ENCODE data around the gene ELN.

ELN gene

DNA sequence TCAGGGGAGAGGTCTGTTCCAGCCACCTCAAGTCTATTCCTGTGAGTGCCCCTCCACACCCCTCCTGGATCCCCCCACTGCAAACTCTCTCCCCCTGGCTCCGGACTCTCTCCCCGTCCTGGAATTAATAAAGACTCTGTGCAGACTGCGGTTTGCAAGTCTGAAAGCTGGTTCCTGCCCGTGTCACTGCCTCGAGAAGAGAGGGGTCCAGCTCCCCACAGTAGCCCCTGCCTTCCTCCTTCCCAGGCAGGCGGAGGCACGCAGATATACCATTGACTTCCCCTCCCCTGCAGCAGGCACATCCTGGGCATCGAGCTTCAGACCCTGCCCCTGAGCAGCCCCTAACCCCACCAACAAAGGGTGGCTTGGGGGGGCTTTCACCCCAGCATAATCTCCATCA, 2.2 kb upstream of the ELN start:
- ATAC-seq, result no peak

DNA sequence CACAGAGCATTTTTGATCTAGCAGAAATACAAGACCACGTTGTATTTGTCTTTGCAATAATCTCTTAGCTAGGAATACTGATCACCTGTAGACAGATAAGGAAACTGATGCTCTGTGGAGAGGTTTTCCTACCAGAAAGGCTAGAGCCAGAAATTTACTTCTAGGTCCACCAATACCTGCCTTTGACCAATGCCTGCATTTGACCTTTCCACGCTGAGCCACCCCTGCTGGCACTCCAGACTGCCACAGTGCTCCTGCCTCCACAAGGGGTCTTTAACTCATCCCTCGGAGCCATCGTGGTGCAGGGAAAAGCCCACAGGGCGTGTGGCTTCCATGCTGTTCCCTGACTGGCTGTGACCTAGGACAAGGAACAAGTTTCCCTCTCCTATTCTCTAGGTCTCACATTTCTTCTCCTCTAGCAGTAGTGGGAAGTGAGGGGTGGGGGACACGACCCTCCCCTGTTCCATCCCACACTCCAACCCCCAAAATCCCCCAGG, 1.5 kb upstream of the ELN start:
- peak in 1 of 2 donors; percentile 8 for ATAC-seq

DNA sequence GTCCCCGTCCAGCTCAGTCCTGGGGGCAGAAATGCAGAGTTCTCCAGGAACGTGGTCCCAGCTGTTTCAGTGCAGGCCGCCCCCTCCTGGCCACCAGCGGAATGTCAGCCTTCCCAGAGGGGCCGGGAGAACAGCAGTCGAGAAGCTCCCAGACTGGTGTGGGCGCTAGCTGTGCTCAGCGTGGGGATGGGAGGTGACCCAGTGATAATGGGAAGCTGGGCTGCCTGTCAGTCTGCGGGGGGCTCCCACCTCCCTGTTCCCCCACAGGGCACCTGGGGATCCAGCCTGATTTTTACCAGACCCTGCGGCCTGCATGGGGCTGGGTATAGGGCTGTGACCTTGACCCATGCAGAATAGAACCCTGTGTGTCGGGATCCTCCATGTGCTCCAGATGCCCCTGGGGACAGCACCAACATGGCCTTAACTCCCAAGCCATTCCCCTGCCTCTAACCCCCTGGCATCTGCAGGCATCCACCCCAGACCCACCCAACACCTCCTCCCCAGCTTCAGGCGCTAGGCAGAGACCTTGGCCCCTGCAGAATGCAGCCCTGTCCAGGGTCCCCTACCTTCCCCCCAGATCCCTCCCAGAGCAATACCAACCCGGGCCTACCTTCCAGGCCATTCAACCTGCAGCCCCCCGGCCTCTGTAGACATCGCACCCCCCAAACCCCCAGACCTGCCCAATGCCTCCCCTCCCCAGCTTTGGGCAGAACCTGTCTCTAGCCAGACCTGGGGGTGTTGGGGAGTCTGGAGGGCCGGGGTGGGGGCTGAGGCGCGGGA, 880 bp upstream of the ELN start:
- peak; percentile 53 to 59 for ATAC-seq

DNA sequence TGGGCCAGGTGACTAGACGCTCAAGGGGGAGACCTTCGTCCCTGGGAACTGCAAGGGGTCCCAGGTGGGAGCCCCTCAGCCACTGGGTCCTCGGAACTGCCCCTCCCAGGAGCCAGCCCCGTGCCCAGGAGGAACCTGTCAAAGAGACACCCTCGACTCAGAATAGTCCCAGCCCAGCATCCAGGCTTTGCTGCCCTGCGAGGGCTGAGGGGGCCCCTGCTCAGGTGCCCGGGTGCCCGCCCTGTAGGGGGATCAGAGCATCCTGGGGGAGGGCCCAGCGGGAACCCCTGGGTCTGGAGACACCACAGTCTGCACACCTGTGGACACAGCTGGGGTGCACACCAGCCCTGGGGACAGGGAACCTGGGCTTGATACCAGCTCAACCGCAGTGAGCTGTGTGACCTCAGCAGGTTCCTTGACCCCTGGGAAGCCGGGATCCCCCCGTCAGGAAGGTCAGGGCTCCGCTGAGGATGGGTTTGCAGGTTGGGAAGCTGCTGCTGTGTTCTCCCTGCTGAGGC, 407 bp downstream of the ELN start:
- ATAC-seq, result no peak

- no peak for ATAC-seq
Observed at GRCh38 chr7:74029089-74029785, 1.3 kb downstream of the ELN start.

DNA sequence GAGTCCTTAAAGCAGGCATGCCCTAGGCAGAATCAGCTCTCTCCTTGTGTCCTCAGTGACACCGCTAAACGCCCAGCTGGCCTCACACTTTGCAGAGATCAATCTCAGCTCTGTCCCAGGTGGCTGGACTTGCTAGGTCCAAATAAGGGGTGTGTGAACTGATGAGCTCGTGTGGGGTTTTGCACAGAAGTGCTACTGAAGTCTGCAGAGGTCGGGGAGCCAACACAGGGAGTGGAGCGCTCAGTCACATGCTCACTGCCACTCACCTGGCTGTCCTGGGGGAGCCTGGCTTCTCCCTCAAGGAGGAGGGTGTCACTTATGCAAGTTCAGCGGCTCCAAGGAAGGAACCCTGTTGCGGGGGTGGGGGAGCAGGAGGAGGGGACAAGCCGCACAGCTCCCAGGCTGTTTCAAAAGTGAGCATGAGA, 2.0 kb downstream of the ELN start:
- ATAC-seq, result no peak

DNA sequence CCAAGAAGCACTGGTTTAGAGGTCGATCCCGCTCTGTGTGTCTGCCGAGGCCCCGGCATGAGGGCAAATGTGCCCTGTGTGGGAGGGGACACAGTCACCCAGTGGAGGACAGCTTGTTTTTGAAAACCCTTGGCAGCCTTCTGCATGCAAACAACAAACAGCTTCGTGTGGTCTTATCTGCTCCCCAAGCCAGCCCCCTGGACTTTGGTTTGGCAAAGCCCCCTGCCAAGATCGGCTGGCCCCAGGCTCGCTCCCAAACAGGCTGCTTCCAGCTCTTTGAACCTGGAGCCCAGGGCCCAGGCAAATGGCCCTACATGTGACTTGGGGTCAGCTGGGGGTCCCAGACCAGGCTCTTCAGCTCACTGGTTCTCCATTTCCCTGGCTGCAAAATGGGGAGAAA, 2.9 kb downstream of the ELN start:
- no peak for ATAC-seq

DNA sequence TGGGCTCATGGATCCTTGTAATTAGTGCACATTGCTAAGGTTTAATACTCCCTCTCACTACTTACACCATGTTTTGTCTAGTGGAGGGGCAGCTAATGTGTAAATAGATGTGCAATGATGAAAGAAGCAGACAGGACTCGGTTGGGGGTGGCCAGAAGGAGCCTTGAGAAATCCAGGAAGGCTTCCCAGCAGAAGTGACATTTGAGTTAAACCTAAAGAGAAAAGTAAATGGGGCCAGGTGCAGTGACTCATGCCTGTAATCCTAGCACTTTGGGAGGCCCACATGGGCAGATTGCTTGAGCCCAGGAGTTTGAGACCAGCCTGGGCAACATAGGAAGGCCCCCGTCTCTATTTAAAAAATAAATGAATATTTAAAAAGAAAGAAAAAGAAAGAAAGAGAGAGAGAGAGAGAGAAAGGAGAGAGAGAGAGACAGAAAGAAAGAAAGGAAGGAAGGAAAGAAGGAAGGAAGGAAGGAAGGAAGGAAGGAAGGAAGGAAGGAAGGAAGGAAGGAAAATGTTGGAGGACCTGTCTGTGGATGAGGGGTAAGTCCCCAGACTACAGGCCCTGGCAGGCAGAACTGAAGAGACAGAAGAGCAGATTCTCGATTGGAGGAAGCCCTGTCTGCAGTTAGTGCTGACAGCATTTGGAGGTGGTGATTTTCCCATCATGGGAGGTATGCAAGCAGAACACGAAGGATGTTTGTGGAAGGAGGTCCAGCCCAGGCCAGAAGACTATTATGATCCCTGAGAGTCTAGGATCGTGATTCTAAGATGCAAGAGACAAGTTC, 3.6 kb downstream of the ELN start:
- no peak for ATAC-seq

GRCh38 chr7:74032191-74032490, 4.2 kb downstream of the ELN start:
- ATAC-seq, result no peak

- no peak for ATAC-seq
Observed at GRCh38 chr7:74032624-74033371, 4.8 kb downstream of the ELN start.

DNA sequence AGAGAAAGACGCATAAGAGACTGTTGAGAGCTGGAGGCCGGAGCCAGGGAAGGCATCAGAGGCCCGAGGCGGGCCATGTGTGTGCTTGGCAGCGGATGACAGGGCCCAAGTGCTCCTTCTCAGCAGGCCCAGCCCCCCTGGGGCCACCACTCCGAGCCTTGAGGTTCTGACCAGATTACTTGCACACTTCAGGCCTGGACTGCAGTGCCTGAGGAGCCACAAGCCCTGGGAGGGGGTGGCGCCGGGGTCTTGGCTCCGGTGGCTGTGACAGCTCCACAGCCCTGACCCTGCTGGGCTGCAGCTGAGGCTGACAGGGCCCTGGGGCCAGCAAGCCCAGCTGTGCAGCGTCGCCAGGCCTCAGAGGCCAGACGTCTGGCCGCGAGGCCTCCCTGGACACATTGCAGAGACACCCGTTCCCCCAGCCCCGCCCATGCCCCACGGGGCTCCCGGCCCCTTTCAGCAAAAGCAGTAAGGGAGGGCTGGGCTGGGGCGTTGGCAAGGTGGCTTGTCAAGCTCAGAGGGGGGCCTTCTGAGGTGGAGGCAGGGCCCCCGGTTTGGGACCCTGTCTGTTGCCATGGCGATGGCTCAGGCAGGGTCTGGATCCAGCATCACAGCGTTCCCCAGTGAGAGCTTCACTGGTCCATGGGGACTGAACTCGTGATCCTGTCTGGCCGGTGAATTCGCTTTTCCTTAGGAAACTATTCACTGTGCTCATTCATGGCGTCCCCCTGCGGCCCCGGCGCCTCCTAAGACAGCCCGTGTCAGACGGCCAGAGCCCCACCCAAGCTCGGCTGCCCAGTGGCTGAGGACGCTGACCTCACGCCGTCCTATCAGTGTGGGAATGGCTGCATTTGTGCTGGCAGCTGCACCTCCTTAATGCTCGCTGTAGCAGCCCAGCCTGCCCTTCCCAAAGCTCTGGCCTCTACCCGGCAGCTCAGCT, 5.7 kb downstream of the ELN start:
- no peak for ATAC-seq

GRCh38 chr7:74037609-74038008, 9.6 kb downstream of the ELN start:
- no peak for ATAC-seq

DNA sequence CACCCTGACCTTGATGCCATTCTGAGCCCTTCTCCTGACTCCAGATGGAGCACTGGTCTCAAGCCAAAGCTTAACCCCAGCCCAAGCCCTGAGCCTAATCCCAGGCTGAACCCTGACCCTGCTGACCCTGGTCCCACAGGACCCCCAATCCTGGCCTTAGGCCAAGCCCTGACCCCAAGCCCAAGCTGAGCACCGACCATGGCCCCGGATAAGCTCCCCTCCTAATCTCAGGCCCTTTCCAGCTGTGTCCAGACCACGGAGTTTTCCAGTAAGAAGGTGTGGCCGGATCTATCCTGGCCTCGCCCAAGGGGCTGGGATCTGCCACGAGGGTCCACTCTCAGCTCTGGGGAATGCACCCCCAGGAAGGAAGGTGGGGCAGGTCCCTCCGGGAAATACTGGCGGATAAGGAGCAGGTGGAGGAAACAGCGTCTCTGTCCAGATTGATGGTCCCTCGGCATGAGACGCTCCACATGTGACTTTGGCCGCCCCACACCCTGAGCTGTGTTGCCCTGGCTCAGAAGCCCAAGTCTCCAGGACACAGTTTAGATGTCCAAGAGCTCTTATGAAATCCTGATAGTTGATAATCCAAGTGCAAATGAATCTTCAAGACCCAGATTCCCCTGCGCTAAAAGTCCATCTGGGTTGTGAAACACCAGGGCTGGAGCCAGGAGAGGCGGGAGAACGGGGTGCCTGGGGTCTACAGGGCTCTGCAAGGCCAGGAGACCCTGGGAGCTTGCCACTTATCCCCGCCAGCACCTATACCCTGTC, 10.4 kb downstream of the ELN start:
- no peak for ATAC-seq

DNA sequence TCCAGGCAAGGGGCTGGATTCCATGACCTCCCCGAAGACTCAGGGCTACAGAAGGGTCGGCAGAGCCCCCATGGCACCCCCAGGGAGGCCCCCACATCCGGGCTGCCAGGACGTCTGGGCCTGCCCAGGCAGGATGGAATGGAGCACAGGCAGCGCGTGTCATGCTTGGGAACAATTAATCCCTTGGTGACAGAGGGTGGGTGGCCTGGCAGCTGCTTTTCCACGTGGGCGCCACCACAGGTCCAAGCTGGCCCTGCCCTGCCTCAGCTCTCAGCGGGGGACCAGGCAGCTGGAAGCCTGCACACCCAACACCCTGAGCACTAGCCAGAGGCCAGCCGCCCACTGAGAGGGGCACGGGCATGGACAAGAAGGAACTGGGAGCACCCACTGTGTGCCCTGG, 11.4 kb downstream of the ELN start:
- ATAC-seq, result no peak

DNA sequence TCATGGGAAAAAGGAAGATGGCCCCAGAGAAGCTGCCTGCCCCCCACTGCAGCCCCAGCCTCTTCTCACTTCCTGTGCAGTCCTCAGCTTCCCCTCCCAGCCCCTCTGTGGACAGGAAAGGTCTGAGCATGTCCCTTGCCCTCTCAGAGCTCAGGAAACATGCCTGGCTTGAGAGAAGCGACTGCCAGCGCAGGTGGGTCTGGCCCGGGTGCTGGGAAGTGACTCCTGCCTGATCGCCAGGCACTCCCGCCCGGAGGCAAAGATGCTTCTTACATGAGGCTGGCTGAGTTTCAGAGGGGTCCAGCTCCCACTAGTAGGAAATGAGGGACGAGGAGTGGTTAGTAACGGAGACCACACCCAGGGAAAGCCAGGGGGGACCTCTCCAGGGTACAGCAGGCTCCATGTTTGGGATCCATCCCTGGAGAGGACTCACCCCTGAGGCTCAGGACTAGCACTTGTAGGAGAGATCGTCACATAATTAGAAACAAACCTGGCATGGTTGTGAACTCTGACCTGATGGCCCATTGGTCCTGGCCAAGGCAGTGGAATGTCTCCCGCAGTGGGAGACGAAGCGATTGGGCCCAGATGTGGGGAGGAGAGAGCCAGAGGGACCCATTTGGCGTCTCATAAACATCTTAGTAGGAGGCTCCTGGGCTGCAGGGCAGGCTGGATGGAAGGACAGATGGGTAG, 12.3 kb downstream of the ELN start:
- no peak for ATAC-seq

DNA sequence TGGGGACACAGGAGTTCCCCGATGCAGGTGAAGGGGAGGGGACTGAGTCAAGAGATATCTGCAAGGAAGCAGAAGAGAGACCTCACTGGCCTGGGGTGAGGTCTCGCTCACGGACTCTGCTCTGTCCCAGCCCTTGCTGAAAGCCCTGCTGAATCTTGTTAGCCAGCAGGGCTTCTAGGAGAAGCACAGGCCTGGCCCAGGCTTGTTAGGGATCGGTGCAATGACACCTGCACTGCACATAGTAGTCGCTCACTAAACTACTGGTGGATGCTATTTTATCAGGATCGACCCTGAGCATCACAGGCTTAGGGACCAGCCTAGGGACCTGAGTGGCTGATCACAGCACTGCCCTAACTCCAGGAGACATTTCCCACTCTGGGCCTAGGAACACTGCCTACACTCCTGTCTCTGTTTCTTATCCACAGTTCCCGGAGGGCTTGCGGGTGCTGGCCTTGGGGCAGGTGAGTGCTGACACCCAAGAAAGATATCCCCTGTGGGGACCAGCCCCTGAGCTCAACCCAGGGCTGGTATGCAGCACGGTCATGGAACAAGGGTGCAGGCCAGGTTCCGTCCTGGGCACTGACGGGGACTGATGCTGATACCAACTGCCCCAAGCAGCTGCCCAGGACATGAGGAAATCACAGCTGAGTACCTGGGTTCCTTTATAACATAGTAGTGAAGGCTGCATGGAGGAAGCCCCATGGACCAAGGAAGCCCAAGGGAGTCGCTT, 13.0 kb downstream of the ELN start:
- ATAC-seq, result no peak

GRCh38 chr7:74042746-74043522, 15.0 kb downstream of the ELN start:
- no peak for ATAC-seq

DNA sequence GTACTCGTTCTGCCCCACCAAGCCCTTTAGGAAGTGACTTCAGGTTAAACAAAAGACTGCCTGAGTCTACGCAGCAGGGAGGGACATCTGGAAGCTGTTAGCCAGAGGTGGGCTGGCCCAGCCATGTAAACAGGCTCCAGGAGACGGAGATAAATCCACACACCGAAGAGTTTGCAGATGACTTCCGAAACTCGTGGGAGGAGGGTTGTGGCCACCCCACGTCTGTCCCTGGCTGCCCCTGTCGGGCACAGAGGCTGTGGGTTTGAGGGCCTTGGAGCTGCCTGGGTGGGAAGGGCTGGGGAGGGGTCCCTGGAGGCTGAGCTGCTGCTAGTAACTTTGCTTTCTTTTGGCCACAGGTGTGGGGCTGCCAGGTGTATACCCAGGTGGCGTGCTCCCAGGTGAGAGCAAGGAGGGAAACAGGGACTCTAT, 15.6 kb downstream of the ELN start:
- ATAC-seq, result no peak

All from activated CD4-positive, CD25-positive, alpha-beta regulatory T cell treated with anti-CD3 and anti-CD28 coated beads, Interleukin-2, amount 50 U/mL, for 24 hours (primary cell).